Lower leg skin (tissue), 3 donors: ENCODE measurements around the gene FBXO39.

Experiments used
- POLR2A ChIP-seq, 2 donors: fragments of 450-650 bp; IDR thresholded peaks; one replicate each; pipeline ENCODE4 v1.6.1; 2016 to 2017; ENCODE audit warnings: antibody characterized with exemption in 2 of 2, mild to moderate bottlenecking in 1 of 2, moderate library complexity in 1 of 2
- TF ChIP-seq, protein P1 (sequence below), 3 donors: fragments of 450-650 bp; IDR thresholded peaks; one replicate each; pipeline ENCODE4 v1.5.1; 2016; ENCODE audit warnings: antibody characterized with exemption in 3 of 3, mild to moderate bottlenecking in 3 of 3, moderate library complexity in 2 of 3

DNA sequence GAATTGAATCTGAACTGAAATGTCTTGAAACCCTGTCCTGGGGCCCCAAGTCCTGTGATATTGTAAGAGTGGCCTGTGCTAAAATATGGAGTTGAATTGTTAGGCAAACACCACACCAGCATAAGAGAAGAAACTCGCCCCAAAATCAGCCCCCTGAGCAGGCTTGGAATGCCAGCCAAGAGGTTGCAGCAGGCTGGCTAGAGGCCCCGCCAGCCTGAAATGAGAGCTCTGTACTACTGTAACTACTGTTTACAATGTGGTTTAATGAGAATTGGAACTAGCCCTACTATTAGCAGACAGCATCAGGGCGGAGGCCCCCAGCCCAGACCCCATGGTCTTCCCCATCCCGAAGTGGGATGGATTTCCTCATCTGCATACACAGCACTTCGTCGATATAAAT lies 23.7 kb downstream of the FBXO39 start:
- no peak for TF ChIP-seq POLR2A (IDR thresholded peaks at IDR 0.05)
- TF ChIP-seq, protein P1, sequence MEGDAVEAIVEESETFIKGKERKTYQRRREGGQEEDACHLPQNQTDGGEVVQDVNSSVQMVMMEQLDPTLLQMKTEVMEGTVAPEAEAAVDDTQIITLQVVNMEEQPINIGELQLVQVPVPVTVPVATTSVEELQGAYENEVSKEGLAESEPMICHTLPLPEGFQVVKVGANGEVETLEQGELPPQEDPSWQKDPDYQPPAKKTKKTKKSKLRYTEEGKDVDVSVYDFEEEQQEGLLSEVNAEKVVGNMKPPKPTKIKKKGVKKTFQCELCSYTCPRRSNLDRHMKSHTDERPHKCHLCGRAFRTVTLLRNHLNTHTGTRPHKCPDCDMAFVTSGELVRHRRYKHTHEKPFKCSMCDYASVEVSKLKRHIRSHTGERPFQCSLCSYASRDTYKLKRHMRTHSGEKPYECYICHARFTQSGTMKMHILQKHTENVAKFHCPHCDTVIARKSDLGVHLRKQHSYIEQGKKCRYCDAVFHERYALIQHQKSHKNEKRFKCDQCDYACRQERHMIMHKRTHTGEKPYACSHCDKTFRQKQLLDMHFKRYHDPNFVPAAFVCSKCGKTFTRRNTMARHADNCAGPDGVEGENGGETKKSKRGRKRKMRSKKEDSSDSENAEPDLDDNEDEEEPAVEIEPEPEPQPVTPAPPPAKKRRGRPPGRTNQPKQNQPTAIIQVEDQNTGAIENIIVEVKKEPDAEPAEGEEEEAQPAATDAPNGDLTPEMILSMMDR (IDR thresholded peaks at IDR 0.05), result no peak
